ENCODE results near the gene USP19.

The USP19 gene

DNA sequence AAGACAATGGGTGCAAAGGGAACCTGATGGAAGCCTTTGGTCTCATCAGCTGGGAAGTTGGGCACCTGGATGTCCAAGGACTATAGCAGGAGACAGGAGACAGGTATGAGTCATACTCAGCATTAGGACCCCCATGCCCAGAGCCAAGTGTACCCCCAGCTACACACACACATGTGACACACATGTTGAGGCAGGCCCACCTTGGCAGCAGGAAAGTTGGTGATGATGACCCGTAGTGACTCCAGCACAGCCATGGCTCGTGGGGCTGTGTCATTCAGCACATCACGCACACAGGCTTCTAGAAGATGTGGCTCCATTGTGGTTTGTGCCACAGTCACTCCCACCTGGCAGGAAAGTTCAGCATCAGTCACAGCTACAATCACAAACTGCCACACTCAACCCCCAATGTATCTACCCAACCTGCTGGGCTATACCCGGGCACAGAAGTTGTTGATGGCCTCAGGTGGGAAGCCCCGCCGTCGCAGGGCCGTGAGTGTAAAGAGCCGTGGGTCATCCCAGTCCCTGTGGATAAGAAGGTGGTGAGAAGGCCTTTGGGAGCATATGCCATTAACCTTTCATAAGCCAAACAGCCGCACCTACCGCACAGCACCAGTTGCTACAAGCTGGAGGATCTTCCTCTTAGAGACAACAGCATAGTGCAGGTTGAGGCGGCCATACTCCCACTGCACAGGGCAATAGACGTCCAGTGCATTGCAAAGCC lies 21.6 kb downstream of the USP19 start:
- DNase-seq = no peak

DNA sequence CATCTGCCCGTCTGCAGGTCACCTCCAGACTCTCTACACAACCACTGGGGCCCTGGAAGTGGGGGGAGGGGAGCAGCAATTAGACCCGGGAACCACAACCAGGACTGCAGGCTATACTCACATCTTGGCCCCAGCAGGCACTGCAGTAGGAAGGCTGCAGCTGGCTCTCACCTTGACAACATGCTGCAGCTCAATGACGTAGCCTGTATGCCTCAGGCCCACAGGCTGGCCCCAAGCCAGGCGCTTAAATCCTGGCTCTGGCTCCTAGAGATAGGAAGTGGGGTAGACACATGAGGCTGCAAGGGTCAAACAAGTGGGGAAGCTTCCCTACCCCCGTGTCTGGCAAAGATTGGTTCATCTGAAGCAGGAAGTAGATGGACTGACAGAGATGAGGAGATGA lies 22.2 kb downstream of the USP19 start:
- no peak for DNase-seq

DNA sequence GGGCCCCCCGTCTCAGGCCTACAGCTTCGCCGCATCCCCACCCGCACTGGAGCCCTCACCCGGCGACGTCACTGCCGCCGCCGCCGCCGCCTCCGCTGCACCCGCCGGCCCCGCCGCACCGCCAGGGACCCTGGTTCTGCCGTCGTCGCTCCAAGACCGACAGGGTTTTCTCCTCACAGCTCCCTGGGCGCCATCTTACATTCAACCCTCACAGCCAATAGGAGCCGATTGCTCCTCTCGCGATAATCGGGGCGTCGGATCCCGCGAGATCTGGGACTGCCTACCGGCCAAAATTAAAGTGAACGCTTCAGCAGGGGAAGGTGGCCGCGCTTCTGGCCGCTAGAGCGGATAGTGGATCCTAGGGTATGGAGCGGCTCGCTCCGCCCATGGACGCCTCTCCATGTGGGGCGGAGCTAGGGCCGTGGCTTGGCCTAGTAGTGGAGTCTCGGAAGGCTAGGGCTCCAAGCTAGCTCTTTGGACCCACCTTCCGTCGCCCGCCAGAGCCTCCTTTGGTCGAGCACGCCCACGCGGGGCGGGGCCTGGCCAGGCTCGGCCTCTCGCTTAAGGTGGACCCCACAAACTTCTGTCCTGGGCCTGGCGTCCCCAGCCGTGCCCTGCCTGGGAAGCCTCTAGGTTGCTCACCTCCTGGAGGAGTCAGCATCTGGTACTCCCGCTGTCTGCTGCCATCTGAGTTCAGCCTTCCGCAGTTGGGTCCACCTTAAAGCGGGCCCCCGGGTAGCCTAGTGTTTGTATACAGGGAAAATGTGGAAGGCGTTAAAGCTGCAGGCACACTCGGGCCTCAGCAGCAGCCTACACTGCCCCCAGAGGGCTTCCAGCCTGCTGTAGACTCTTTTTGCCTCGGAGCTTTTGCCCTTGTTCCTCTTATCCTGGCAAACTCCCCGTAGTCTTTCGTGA lies 26.5 kb downstream of the USP19 start, which contains the start of gene QRICH1:
QRICH1 (minus strand) TSS at position 219 of the 915 bp plus-strand sequence. CDS start 17,054 bp downstream, outside the sequence.
- peak; percentile 93 for DNase-seq

DNA sequence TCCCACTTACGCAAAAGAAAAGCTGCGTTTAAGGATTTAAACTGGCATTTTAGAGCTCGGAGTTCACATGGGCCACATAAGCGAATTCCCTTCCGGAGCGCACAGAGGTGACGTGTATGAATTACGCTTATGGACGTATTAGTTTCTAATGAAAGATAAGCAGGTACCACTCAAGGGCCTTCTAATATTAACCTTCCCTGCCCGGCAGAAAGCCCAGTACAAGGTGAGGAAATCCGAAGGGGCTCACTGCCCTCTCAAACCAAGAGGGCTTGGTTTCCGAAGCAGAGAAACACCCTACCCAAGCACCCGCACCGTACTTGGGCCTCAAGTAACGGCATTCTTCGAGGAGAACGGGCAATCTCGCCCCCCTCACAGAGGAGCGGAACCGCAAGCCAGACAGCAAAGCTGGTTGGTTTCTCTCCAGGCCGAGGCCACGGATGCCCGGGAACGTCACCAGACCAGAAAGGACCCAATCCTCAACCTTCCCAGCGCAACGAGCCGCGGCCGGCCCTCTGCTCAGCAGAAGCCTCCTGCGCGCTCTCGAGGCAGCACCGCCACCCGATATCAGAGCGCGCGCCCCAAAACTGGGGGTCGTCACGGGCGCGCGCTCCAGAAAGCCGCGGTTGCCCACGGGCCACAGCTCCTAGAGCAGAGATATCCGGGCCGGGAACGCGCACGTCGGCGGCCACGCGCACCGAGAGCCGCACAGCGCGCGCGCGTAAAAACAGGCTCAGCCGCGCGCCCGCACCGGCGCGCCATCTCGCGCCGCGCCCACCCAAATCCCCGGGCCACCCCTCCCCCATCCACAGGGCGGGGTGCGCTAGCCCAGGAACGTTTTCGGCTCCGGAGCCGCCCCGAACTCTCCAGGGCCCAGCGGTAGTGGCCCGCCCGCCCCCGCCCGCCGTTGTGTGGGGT lies 27.4 kb downstream of the USP19 start:
- peak; percentile 79 for DNase-seq

DNA sequence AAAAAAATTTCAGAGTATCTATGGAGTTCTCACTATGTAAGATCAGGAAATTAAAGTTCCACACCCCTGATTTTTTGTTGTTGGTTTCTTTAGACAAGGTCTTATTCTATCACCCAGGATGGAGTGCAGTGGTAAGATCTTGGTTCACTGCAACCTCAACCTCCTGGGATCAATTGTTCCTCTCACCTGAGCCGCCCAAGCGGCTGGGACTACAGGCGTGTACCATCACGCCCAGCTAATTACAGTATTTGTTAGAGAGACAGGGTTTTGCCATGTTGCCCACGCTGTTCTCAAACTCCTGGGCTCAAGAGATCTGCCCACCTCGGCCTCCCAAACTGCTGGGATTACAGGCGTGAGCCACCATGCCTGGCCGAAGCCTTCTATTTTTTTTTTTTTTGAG lies 39.2 kb downstream of the USP19 start:
- DNase-seq = no peak

DNA sequence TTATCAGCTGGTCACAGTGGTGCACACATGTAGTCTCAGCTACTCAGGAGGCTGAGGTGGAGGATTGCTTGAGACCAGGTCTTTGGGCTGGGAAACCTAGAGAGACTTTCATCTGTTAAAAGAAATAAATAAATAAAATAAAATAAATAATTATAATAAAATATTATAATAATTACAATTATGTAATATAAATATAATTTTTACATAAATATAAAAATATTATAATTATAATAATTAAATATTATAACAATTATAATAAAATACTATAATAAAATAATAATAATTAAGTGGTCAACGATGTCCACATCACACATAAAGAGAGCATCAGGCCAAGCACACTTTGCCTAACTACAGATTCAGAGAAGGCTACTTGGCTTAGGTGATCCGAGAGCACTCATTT lies 41.4 kb downstream of the USP19 start:
- DNase-seq = no peak

DNA sequence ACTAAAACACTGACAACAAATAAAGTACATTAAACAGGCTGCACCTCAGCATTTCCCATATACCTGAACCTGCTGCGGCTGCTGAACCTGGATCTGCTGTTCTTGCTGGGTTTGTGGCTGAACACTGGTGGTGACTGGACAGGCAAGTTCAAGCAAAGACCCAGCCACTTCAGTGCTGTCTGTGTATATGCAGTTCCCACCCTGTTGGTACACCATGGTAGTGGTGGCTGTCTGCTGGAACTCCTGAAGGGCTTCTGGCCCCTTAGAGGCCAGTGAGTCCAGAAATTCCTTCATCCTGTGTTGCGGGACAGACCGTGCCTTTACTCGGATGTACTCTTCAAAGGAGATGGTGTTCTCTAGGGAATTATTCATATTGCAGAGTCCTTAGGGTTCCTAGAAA lies 44.0 kb downstream of the USP19 start:
- DNase-seq = no peak

DNA sequence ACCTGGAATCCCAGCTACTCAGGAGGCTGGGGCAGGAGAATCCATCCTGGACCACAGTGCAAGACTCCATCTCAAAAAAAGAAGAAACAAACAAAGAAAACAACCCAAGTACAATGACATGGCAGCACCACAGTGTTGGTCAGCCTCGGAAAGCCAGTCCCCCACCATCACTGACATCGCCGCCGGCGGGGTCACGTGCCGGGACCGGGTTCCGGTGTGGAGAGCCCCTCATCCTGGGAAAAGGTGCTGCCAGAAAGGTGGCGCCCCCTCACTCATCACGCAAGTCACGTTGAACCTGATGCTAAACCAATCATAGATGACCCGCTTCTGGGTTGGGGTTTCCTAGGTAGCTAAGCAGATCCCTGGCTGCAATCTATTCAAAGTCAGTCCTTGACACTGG lies 44.5 kb downstream of the USP19 start:
- DNase-seq = no peak

Measured in activated CD4-positive, alpha-beta T cell treated with anti-CD3 and anti-CD28 coated beads, Interleukin-2, amount 50 U/mL, for 1 hour (primary cell).